HUES64 (cell line): ENCODE results near the gene COL4A2.

ENCODE experiments used
- H3K27ac ChIP-seq: 2 replicates; pipeline ENCODE4 v1.7.0; 2013; ENCODE audit warnings: low read depth, low read length, inconsistent platforms
- H3K27me3 ChIP-seq: 2 replicates; pipeline ENCODE4 v1.6.1; 2013; ENCODE audit warnings: mild to moderate bottlenecking, low read length; ENCODE audit not compliant: insufficient read depth
- H3K36me3 ChIP-seq: 2 replicates; pipeline ENCODE4 v1.6.1; 2013; ENCODE audit warnings: mild to moderate bottlenecking, low read length; ENCODE audit not compliant: insufficient read depth
- H3K4me1 ChIP-seq: 2 replicates; pipeline ENCODE4 v1.6.1; 2013; ENCODE audit warnings: mild to moderate bottlenecking, low read length, moderate library complexity; ENCODE audit not compliant: insufficient read depth
- H3K4me3 ChIP-seq: 2 replicates; pipeline ENCODE4 v1.5.1; 2013; ENCODE audit warnings: mild to moderate bottlenecking, low read length, moderate library complexity
- H3K9ac ChIP-seq: 2 replicates; pipeline ENCODE4 v1.6.1; 2013; ENCODE audit warnings: mild to moderate bottlenecking, low read depth, low read length
- H3K9me3 ChIP-seq: 2 replicates; pipeline ENCODE4 v1.6.1; 2013; ENCODE audit warnings: low read depth, low read length; ENCODE audit not compliant: insufficient read depth
- WGBS: fragments of 150-250, 120-280 bp; methylation state at CpG from one replicate; pipeline ENCODE4 v1.1.7; 2013; ENCODE audit warnings: missing lambda C conversion rate; 5-methylcytosine and 5-hydroxymethylcytosine counted together

Gene COL4A2

DNA sequence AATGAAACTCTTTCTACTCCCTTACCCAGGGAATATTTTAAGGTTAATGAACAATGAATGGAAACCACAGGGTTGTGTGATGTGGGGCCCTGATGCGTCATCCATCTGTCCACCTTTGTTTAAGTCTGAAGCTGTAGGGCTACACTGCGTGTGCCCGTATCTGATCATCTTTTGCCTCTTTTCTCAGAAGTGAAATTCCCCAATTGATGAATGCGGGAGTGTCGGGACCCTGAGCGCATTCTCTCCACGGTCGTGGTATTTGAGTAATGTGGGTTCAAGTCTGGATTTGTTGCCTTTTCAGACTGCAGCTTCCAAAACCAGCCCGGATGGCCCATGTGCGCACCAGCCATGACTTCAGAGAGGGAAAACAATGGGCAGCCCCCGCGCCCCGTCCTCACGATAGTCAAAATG, 112.3 kb downstream of the COL4A2 start:
- H3K36me3 ChIP-seq, result peaks cover 5% of the 10 kb centered on the region; the same call in 1 of the 2 replicates
- no peak overlapping the region for H3K4me3 ChIP-seq
- 95% methylated on average over 14 of the region's 14 CpGs for WGBS
- no peaks in the 10 kb centered on the region for H3K27me3 ChIP-seq
- H3K9me3 ChIP-seq, result no peaks in the 10 kb centered on the region
- H3K9ac ChIP-seq, result no peak overlapping the region
- H3K4me1 ChIP-seq, result peaks cover 13% of the 10 kb centered on the region; the same call in 1 of the 2 replicates
- no peak overlapping the region for H3K27ac ChIP-seq

DNA sequence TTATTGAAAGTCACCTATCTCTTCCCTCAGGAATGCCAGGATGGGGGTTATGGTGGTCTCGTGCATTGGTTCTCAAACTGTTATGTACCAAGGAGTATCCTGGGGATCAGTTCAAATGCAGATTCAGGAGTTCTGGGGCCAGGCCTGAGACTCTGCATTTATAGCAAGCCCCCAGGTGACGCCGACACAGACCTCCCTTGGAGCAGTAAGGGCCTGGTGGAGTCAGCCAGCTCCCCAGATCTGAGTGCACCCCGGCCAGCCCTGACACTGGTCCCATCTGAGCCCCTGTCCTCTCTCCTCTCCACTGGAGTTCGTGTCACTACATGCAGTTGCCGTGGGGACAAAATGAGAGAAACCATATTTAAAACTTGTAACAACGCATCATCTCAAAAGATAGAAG, 112.9 kb downstream of the COL4A2 start:
- H3K27me3 ChIP-seq, result no peaks in the 10 kb centered on the region
- no peaks in the 10 kb centered on the region for H3K9me3 ChIP-seq
- peaks cover 9% of the 10 kb centered on the region; the same call in 1 of the 2 replicates for H3K36me3 ChIP-seq
- WGBS, result 97% methylated on average over 7 of the region's 7 CpGs
- peaks cover 13% of the 10 kb centered on the region; the same call in 1 of the 2 replicates for H3K4me1 ChIP-seq
- H3K4me3 ChIP-seq, result no peak overlapping the region
- no peak overlapping the region for H3K27ac ChIP-seq
- no peak overlapping the region for H3K9ac ChIP-seq

DNA sequence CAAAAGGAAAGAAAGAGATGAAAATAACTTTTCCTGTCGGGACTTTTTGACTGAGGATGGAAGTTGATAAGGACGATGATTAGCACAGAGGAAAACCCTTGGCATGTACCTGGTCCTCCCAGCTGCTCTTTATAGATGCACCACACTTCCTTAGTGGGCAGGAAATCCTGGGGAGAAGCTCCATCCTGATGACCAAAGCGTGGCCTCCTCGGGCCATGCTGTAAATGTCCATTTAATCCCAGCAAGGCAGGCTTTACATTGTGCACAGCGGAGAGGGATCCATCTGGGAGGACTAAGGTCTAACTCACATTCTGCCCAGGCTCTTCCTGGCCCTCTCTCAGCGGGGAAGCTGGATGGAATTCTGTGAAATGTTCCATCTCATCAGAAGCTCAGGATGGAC, 113.5 kb downstream of the COL4A2 start:
- H3K27me3 ChIP-seq, result no peaks in the 10 kb centered on the region
- 0 out of 2 replicates have a peak, but pooled peaks cover 8% of the 10 kb centered on the region for H3K4me1 ChIP-seq
- H3K36me3 ChIP-seq, result peaks cover 15% of the 10 kb centered on the region; the same call in 1 of the 2 replicates

DNA sequence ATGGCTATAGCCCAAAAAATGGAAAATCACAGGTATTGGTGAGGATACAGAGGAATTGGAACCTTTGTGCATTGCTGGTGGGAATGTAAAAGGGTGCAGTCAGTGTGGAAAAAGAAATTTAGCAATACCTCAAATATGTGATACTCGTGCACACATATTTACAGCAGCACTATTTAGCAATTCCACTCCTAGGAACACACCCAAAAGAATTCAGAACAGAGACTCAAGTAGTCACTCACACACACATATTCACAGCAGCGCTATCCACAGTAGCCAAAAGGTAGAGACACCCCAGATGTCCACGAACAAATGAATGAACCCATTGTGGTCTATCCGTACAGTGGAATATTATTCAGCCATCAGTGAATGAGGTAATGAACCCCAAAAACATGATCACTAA, 114.0 kb downstream of the COL4A2 start:
- Histone ChIP-seq H3K4me3 (no peak overlapping the region), H3K4me1 (0 out of 2 replicates have a peak, but pooled peaks cover 5% of the 10 kb centered on the region), H3K36me3 (peaks cover 15% of the 10 kb centered on the region), H3K9me3 (no peaks in the 10 kb centered on the region), H3K27ac (no peak overlapping the region), H3K27me3 (no peaks in the 10 kb centered on the region), H3K9ac (no peak overlapping the region)
- WGBS, result 70% methylated on average over 4 of the region's 4 CpGs

More for the DNA sequence above, 113.5 kb downstream of the COL4A2 start:
- WGBS, result 95% methylated on average over 6 of the region's 6 CpGs
- Histone ChIP-seq H3K27ac (no peak overlapping the region), H3K9me3 (no peaks in the 10 kb centered on the region), H3K9ac (no peak overlapping the region), H3K4me3 (no peak overlapping the region)

DNA sequence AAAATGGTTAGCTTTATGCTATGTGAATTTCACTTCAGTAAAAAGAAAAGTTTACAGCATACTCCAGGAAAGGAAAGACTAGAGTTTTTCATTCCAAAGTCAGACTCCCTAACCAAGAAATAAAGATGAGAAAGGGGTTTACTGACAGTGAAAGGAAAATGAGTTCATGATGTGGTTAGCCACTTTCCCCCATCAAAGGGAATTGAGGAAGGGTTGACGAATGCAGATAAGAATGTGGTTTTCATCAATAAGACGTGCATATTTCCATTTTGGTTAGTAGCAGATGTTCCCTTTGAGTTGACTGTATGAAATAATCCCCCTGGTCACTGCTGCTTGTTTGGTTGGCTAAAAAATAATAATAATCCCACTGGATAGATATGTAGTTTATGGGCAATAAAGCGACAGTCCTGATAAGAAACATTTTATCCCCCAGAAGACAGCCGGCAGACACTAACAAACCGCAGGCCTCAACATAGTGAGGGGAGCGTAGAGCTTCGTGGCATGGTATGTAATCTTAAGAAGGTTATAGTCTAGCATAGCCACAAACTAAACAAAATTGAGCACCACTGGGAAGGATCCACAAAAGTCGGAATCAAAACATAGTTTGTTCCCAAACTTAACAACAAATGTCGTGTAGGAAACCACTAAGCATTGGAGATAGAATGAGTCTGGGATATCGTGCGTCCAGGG, 114.8 kb downstream of the COL4A2 start:
- peaks cover 23% of the 10 kb centered on the region for H3K36me3 ChIP-seq
- WGBS, result 93% methylated on average over 10 of the region's 11 CpGs
- H3K9ac ChIP-seq, result no peak overlapping the region
- H3K4me3 ChIP-seq, result no peak overlapping the region
- no peaks in the 10 kb centered on the region for H3K9me3 ChIP-seq
- no peak overlapping the region for H3K27ac ChIP-seq
- no peaks in the 10 kb centered on the region for H3K27me3 ChIP-seq
- 0 out of 2 replicates have a peak, but pooled peaks cover 5% of the 10 kb centered on the region for H3K4me1 ChIP-seq

DNA sequence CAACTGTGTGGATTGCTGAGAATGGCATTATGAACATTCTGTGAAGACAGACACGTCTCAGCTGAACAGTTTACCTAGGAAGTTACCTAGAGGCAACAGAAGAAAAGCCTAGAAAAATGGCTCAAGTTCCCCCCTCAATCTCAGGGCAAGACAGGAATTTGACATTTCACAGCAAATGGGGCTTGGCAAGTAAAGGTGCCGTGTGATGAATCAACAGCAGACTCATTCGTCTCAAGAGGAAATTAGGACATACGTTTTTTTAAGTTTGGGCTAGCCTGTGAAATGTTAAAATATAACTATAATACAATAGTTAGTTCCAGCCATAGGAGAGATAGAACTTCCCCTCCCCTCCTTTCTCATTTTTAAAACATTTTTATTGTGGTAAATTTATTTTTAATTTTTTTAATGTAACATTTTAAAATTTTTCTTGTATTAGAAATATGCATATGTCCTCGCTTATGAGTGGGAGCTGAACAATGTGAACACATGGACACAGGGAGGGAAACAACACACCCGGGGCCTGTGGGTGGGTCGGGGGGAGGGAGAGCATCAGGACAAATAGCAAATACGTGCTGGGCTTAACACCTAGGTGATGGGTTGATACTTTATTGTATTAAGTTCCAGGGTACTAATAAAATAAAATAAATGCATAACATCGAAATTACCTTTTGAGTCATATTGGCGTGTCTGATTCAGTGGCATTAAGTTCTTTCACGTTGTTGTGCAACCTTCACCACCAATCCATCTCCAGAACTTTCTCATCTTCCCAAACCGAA, 116.0 kb downstream of the COL4A2 start:
- Histone ChIP-seq H3K9ac (no peak overlapping the region), H3K4me1 (0 out of 2 replicates have a peak, but pooled peaks cover 5% of the 10 kb centered on the region), H3K27ac (no peak overlapping the region), H3K9me3 (no peaks in the 10 kb centered on the region), H3K27me3 (no peaks in the 10 kb centered on the region), H3K36me3 (peaks cover 30% of the 10 kb centered on the region), H3K4me3 (no peak overlapping the region)
- 93% methylated on average over 11 of the region's 12 CpGs for WGBS

DNA sequence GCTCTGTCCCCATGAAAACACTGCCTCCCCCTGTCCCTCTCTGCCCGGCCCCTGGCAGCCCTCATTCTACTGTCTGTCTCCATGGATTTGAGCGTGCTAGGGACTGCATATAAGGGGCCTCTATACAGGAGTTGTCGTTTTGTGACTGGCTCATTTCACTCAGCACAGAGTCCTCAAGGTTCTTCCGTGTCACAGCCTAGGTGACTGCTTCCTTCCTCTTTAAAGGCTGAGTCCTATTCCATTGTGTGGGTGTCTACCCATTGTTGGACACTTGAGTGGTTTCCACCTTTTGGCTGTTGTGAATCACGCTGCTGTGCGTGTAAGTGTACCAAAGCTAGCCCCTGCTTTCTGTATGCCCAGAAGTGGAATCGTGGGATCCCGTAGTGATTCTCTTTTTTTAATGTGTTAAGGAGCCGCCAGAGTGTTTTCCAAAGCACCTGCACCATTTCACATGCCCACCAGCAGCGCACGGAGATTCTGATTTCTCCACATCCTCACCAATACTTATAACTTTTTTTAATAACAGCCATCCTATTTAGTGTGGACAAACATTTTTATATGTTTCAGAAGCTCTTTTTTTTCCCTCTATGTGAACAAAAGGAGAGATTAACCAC, 116.7 kb downstream of the COL4A2 start:
- no peaks in the 10 kb centered on the region for H3K9me3 ChIP-seq
- H3K27me3 ChIP-seq, result no peaks in the 10 kb centered on the region
- H3K9ac ChIP-seq, result no peak overlapping the region
- H3K27ac ChIP-seq, result no peak overlapping the region
- peaks cover 37% of the 10 kb centered on the region for H3K36me3 ChIP-seq
- H3K4me1 ChIP-seq, result 0 out of 2 replicates have a peak, but pooled peaks cover 5% of the 10 kb centered on the region
- H3K4me3 ChIP-seq, result no peak overlapping the region
- 94% methylated on average over 11 of the region's 11 CpGs for WGBS

DNA sequence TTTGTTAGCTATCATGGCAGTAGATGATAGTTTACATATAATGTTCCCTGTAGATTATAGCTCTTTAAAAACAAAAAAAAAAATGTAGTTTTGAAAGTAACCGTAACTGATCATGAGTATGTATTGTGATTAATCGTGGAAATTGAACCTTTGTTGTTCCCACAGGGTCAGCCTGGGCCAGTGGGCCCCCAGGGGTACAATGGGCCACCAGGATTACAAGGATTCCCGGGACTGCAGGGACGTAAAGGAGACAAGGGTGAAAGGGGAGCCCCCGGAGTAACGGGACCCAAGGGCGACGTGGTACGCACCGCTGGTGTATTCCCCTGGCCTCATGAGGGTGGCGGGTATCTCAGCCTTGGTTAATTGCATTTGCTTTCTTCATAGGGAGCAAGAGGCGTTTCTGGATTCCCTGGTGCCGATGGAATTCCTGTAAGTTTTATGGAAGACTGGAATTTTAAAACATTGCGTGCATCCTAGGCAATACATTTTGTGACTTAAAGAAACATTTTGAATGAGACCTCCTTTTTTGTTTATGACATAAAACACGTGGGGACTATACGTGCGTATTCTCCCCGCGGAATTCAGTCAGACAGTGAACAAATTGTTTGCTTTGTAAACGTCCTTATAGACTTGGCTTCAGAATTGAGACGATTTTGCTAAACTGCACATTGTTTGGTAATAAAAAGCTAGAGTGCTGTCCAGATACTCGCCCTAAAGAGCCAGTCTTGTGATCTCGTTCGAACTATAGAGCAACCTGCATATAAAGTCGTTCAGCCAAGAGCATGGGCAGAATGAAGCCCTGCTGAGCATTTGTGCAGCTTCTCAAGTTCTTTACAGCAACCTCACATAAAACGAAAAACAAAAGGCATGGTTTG, 117.7 kb downstream of the COL4A2 start:
- Histone ChIP-seq H3K36me3 (peaks cover 47% of the 10 kb centered on the region), H3K4me3 (no peak overlapping the region), H3K9ac (no peak overlapping the region), H3K27me3 (no peaks in the 10 kb centered on the region), H3K9me3 (no peaks in the 10 kb centered on the region), H3K4me1 (no peaks in the 10 kb centered on the region), H3K27ac (no peak overlapping the region)
- WGBS, result 91% methylated on average over 26 of the region's 26 CpGs

DNA sequence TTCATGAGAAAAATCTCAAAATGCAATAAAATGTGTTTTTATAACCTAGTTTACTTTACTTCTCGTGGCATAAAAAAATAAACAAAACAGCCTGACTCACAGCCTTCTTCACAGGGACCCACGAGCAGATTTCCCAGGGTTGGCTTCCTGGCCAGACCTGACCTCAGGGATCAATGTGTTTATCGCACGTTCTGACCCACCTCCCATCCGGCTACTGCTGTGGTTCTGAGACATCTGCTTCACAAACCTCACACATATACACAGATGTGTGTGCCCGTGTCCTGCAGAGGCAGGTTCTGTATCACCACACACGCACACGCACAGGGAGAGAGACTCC, 118.3 kb downstream of the COL4A2 start:
- Histone ChIP-seq H3K4me3 (no peak overlapping the region), H3K27me3 (no peaks in the 10 kb centered on the region), H3K9me3 (no peaks in the 10 kb centered on the region), H3K27ac (no peak overlapping the region), H3K36me3 (peaks cover 52% of the 10 kb centered on the region), H3K4me1 (no peaks in the 10 kb centered on the region), H3K9ac (no peak overlapping the region)
- WGBS, result 94% methylated on average over 8 of the region's 8 CpGs

DNA sequence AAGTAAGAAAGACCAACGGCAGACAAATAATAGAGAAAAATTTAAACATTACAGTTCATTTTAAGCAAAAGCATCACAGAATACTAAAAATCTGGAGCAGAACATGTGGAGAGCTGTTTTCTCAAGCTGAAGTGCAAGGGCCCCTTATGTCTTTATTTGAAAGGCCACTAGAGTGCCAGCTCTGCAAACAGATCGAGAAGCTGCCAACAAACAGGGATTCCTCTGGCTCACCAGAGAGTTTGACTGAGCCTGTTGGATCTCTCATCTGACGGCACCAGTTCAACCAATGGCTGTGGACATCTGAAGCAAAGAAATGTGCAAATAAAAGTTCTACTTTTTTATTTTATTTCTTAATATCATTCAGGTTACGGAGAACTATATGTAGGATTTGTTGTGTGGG, 119.7 kb downstream of the COL4A2 start:
- no peak overlapping the region for H3K9ac ChIP-seq
- no peak overlapping the region for H3K4me3 ChIP-seq
- H3K27me3 ChIP-seq, result no peaks in the 10 kb centered on the region
- no peaks in the 10 kb centered on the region for H3K4me1 ChIP-seq
- 95% methylated on average over 4 of the region's 4 CpGs for WGBS
- peaks cover 65% of the 10 kb centered on the region for H3K36me3 ChIP-seq
- H3K27ac ChIP-seq, result no peak overlapping the region
- H3K9me3 ChIP-seq, result no peaks in the 10 kb centered on the region
